ENCODE results near the gene ENOX1. TPM values are rescaled to one million over a fixed set of nuclear protein-coding genes. Genes with fewer than 3 reads are reported as not detected.

ENOX1 gene
- total RNA-seq, 1 donor from 2014 or later, result 0.79 TPM

GRCh38 chr13:43244481-43244880 lies 542.3 kb downstream of the ENOX1 start:
- no peaks in the 10 kb centered on the region for H3K27me3 ChIP-seq (ENCODE audit: control insufficient read depth, insufficient read depth, low read length)
- no peaks in the 10 kb centered on the region for H3K36me3 ChIP-seq (ENCODE audit: control insufficient read depth, insufficient read depth, low read length)
- no peak for TF ChIP-seq CTCF (IDR thresholded peaks at IDR 0.05; ENCODE audit: insufficient read depth, low read length, severe bottlenecking)
- no peak for FAIRE-seq
- no peak overlapping the region for H3K4me3 ChIP-seq (ENCODE audit: low read depth, low read length)
- no peak for DNase-seq (ENCODE audit: low read depth)

DNA sequence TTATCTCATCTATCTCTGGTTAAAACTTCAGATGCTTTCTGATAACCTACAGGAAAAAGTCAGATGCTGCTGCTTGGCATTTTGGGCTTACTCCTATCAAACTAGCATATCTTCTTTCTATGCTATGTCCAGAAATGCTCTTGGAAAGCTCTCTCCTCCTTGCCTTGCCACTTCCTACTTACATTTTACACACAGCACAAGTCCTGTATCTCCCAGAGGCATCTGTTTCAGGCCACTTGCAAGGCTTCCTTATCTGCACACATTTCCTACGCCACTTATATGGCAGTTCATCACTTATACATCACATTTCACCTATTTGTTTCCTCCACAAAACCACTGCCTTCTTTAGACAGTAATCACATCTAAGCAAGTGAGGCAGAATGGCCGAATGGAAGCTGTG lies 543.1 kb downstream of the ENOX1 start:
- no peaks in the 10 kb centered on the region for H3K36me3 ChIP-seq (ENCODE audit: control insufficient read depth, insufficient read depth, low read length)
- DNase-seq (ENCODE audit: low read depth) (no peak), FAIRE-seq (no peak)
- TF ChIP-seq CTCF (IDR thresholded peaks at IDR 0.05; ENCODE audit: insufficient read depth, low read length, severe bottlenecking), result no peak
- H3K27me3 ChIP-seq (ENCODE audit: control insufficient read depth, insufficient read depth, low read length), result no peaks in the 10 kb centered on the region
- H3K4me3 ChIP-seq (ENCODE audit: low read depth, low read length), result no peak overlapping the region

GRCh38 chr13:43242040-43242439 lies 544.7 kb downstream of the ENOX1 start:
- no peak overlapping the region for H3K4me3 ChIP-seq (ENCODE audit: low read depth, low read length)
- H3K36me3 ChIP-seq (ENCODE audit: control insufficient read depth, insufficient read depth, low read length), result no peaks in the 10 kb centered on the region
- FAIRE-seq, result no peak
- DNase-seq (ENCODE audit: low read depth), result no peak
- H3K27me3 ChIP-seq (ENCODE audit: control insufficient read depth, insufficient read depth, low read length), result no peaks in the 10 kb centered on the region
- no peak for TF ChIP-seq CTCF (IDR thresholded peaks at IDR 0.05; ENCODE audit: insufficient read depth, low read length, severe bottlenecking)

DNA sequence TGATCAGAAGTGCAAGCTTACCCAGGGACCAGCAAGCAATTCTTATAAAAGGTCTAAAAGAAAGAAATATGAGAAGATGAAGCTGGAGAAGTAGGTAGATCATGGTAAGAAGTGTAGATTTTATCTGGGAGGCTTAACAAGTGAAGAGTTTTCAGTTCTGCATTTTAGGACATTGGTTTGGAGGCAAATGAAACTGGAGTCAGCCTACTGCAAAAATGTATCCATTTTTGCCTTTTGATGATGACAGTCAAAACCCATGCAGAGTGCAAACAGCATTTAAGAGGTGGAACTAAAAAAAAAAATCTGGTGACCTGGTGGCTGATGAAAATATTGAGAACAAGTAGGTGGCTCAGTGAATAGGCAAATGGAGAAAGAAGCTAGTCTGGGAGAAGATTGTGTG lies 546.5 kb downstream of the ENOX1 start:
- H3K4me3 ChIP-seq (ENCODE audit: low read depth, low read length), result no peak overlapping the region

DNA sequence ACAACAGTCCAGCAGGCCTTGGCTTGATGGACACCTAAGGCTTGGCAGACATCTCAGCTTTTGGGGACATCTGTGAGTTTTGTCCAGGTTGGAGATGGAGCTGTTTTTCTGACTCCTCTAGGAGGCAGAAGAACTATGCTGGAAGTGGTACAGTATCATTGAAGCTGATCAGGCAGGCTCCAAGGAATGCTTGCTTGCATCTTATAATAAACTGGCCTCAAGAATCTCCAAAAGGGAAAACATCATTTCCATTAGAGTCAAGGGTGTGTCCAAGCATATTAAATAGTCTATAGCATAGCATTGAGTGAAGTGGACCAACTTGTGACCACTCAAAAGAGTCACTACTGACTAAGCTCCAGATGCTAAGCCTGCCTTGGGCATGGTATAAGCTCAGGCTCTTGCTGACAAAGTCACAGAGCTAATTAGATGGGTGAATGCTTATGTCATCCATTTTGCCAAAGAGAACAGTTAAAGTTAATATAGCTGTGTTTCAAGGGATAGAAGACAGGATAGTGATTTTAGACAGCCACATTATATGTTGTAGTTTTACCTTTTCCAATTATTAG lies 547.4 kb downstream of the ENOX1 start:
- Histone ChIP-seq H3K36me3 (ENCODE audit: control insufficient read depth, insufficient read depth, low read length) (no peaks in the 10 kb centered on the region), H3K27me3 (ENCODE audit: control insufficient read depth, insufficient read depth, low read length) (no peaks in the 10 kb centered on the region), H3K4me3 (ENCODE audit: low read depth, low read length) (no peak overlapping the region)
- DNase-seq (ENCODE audit: low read depth) (peak; percentile 5), FAIRE-seq (no peak)
- no peak for TF ChIP-seq CTCF (IDR thresholded peaks at IDR 0.05; ENCODE audit: insufficient read depth, low read length, severe bottlenecking)

More for the DNA sequence above, 546.5 kb downstream of the ENOX1 start:
- DNase-seq (ENCODE audit: low read depth) (no peak), FAIRE-seq (no peak)
- TF ChIP-seq CTCF (IDR thresholded peaks at IDR 0.05; ENCODE audit: insufficient read depth, low read length, severe bottlenecking), result no peak
- H3K36me3 ChIP-seq (ENCODE audit: control insufficient read depth, insufficient read depth, low read length), result no peaks in the 10 kb centered on the region
- H3K27me3 ChIP-seq (ENCODE audit: control insufficient read depth, insufficient read depth, low read length), result no peaks in the 10 kb centered on the region

Data from bronchial epithelial cell (primary cell).